ENCODE measurements around the gene COL4A5. TPM values are rescaled to one million over a fixed set of nuclear protein-coding genes. Genes with fewer than 3 reads are reported as not detected.

COL4A5 gene
- total and polyA plus RNA-seq, 4 donors, result 0.63 to 10.3 (median 1.2) TPM

- TF ChIP-seq CTCF (IDR thresholded peaks at IDR 0.05; ENCODE audit: low read depth, low read length, missing input control), result no peak
- no peak for TF ChIP-seq FOXA2 (IDR thresholded peaks at IDR 0.05)
- TF ChIP-seq REST (IDR thresholded peaks at IDR 0.05), result no peak
- no peak for TF ChIP-seq JUND (IDR thresholded peaks at IDR 0.05)
Measured at GRCh38 chrX:108732630-108733321, 293.1 kb downstream of the COL4A5 start (continued).

- no peak for DNase-seq (ENCODE audit: low spot score)
- 64% methylated on average over 7 of the region's 7 CpGs for WGBS
- H3K36me3 ChIP-seq (ENCODE audit: control insufficient read depth in 4 of 4, insufficient read depth in 3 of 4, low read depth in 1 of 4, low read length in 3 of 4), result no peaks in the 10 kb centered on the region
- H3K27ac ChIP-seq (ENCODE audit: low read depth in 1 of 2, low read length in 2 of 2), result no peak overlapping the region
- H3K4me3 ChIP-seq (ENCODE audit: low read depth in 1 of 3, low read length in 3 of 3), result no peak overlapping the region
- H3K4me1 ChIP-seq (ENCODE audit: control insufficient read depth in 4 of 4, insufficient read depth in 4 of 4, low read length in 3 of 4), result peaks cover 2 to 8% (median 4%) of the 10 kb centered on the region in 4 donors
- TF ChIP-seq NR2F2 (IDR thresholded peaks at IDR 0.05) (no peak), HNF4G (IDR thresholded peaks at IDR 0.05) (no peak), RAD21 (IDR thresholded peaks at IDR 0.05) (no peak), SP1 (IDR thresholded peaks at IDR 0.05) (no peak), ZBTB33 (IDR thresholded peaks at IDR 0.05) (no peak), MAX (IDR thresholded peaks at IDR 0.05) (no peak), HNF4A (conservative IDR thresholded peaks at IDR 0.05) (no peak), GABPA (IDR thresholded peaks at IDR 0.05 in 1 of 2, conservative IDR thresholded peaks at IDR 0.05 in 1 of 2) (no peak), FOXA1 (IDR thresholded peaks at IDR 0.05) (no peak), EGR1 (IDR thresholded peaks at IDR 0.05; ENCODE audit: low read depth in 2 of 2) (no peak), TAF1 (conservative IDR thresholded peaks at IDR 0.05) (no peak), FOXA2 (IDR thresholded peaks at IDR 0.05) (no peak), JUND (IDR thresholded peaks at IDR 0.05) (no peak), ATF3 (IDR thresholded peaks at IDR 0.05) (no peak)
- H3K9ac ChIP-seq (ENCODE audit: low read depth in 1 of 2, low read length in 2 of 2), result no peak overlapping the region
- peaks cover 0 to 2% (median 0%) of the 10 kb centered on the region in 4 donors for H3K9me3 ChIP-seq (ENCODE audit: control insufficient read depth in 4 of 4, low read length in 3 of 4)
- peaks cover 0 to 19% (median 2%) of the 10 kb centered on the region in 4 donors for H3K27me3 ChIP-seq (ENCODE audit: control insufficient read depth in 4 of 4, insufficient read depth in 4 of 4, low read length in 3 of 4)
Measured at GRCh38 chrX:108734426-108734825, 294.8 kb downstream of the COL4A5 start.
